Sigmoid colon (tissue), 7 donors: ENCODE measurements around the gene CAVIN4. TPM values are rescaled to one million over a fixed set of nuclear protein-coding genes. Genes with fewer than 3 reads are reported as not detected.

ENCODE experiments used
- DNase-seq: peaks from one replicate; pipeline ENCODE4 v3.0.0-alpha.2; 2019
- H3K27ac ChIP-seq, 4 donors: fragments of 200-600 bp; sonication (generic); one replicate each; pipeline ENCODE4 v1.5.1; 2016 to 2019; ENCODE audit warnings: mild to moderate bottlenecking in 1 of 4
- H3K27me3 ChIP-seq, 3 donors: fragments of 200-600 bp; sonication (generic); one replicate each; pipeline ENCODE4 v1.5.1; 2019; ENCODE audit warnings: mild to moderate bottlenecking in 1 of 3
- H3K36me3 ChIP-seq, 4 donors: fragments of 200-600 bp; sonication (generic); one replicate each; pipeline ENCODE4 v1.5.1; 2016 to 2019
- H3K4me1 ChIP-seq, 4 donors: fragments of 200-600 bp; sonication (generic); one replicate each; pipeline ENCODE4 v1.5.1; 2017 to 2019
- H3K4me3 ChIP-seq, 4 donors: fragments of 200-600 bp; sonication (generic); one replicate each; pipeline ENCODE4 v1.5.1; 2017 to 2019; ENCODE audit warnings: mild to moderate bottlenecking in 2 of 4, moderate library complexity in 1 of 4
- H3K9me3 ChIP-seq, 4 donors: fragments of 200-600 bp in 3 of 4; sonication (generic) in 3 of 4; one replicate each; pipeline versions ENCODE4 v1.5.1 to v1.6.1; 2013 to 2019
- EP300 ChIP-seq, 4 donors: sonication (generic); formaldehyde crosslinking; IDR thresholded peaks; one replicate each; pipeline ENCODE4 v1.6.1; 2017; ENCODE audit warnings: antibody characterized with exemption in 4 of 4
- POLR2A ChIP-seq, 2 donors: fragments of 450-650 bp; IDR thresholded peaks; one replicate each; pipeline ENCODE4 v1.6.1; 2016; ENCODE audit warnings: antibody characterized with exemption in 2 of 2, mild to moderate bottlenecking in 2 of 2, moderate library complexity in 2 of 2
- POLR2AphosphoS5 ChIP-seq, 4 donors: sonication (generic); formaldehyde crosslinking; IDR thresholded peaks; one replicate each; pipeline ENCODE4 v1.6.1; 2017; ENCODE audit warnings: antibody characterized with exemption in 4 of 4
- WGBS, 2 donors: extraction: QIAGEN DNeasy Blood & Tissue Kit; methylation state at CpG; one replicate each; pipeline ENCODE4 v1.1.7; 2013; 5-methylcytosine and 5-hydroxymethylcytosine counted together
- intact Hi-C: fragments of 100-400 bp; cut with DNase I; formaldehyde crosslinking; loops from one replicate; pipeline ENCODE4 v1.15.1; 2023
- polyA plus RNA-seq, 3 donors: library from polyadenylated mRNA; stranded (reverse); fragments of 200-250 nt; gene quantifications; one replicate each; pipeline ENCODE4 v1.2.3, GENCODE V29; 2013
- total RNA-seq, 4 donors: library from RNA; depleted of rRNA; stranded (reverse); fragments of >200 nt; gene quantifications; one replicate each; pipeline ENCODE4 v1.1.0, GENCODE V29; 2016
- TF ChIP-seq, protein P1 (sequence below), 4 experiments: fragments of 450-650 bp in 3 of 4; fragments of 200-600 bp in 1 of 4; IDR thresholded peaks; one replicate each; pipeline ENCODE4 v1.5.1; 2016 to 2019; ENCODE audit warnings: antibody characterized with exemption in 4 of 4, mild to moderate bottlenecking in 3 of 4, moderate library complexity in 2 of 4
- donor health status: healthy with polysubstance abuse.
- donor health status: Bipolar disorder and iron deficiency.
- donor health status: healthy.

The CAVIN4 gene
- total and polyA plus RNA-seq, 7 donors, result 0.06 to 1.1 (median 0.41) TPM; not detected in 2

DNA sequence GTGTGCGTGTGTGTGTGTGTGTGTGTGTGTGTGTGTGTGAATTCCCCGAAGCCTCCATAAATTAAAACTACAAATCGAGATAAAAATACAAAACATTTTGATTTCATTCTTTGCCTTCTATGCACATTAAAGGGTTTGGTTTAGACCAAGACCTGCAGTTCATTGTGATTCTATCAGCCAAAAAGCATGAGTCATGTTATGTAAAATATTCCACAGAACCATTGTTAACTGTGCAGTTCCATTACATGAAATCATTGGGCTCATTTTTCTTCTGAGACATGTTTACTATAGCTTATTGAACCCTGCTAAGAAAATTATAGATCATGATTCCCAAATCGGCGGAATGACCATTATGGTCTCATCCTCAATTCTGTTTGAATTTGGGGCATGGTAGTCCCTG is 11.7 kb downstream of the CAVIN4 start:
- H3K4me1 ChIP-seq, result no peaks in the 10 kb centered on the region
- H3K27ac ChIP-seq, result no peak overlapping the region
- no peak overlapping the region for H3K4me3 ChIP-seq
- intact Hi-C loops, result no loop called here
- TF ChIP-seq EP300 (IDR thresholded peaks at IDR 0.05), result no peak
- TF ChIP-seq, protein P1, sequence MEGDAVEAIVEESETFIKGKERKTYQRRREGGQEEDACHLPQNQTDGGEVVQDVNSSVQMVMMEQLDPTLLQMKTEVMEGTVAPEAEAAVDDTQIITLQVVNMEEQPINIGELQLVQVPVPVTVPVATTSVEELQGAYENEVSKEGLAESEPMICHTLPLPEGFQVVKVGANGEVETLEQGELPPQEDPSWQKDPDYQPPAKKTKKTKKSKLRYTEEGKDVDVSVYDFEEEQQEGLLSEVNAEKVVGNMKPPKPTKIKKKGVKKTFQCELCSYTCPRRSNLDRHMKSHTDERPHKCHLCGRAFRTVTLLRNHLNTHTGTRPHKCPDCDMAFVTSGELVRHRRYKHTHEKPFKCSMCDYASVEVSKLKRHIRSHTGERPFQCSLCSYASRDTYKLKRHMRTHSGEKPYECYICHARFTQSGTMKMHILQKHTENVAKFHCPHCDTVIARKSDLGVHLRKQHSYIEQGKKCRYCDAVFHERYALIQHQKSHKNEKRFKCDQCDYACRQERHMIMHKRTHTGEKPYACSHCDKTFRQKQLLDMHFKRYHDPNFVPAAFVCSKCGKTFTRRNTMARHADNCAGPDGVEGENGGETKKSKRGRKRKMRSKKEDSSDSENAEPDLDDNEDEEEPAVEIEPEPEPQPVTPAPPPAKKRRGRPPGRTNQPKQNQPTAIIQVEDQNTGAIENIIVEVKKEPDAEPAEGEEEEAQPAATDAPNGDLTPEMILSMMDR (IDR thresholded peaks at IDR 0.05), result no peak
- TF ChIP-seq POLR2AphosphoS5 (IDR thresholded peaks at IDR 0.05), result no peak
- no peak for TF ChIP-seq POLR2A (IDR thresholded peaks at IDR 0.05)
- no peaks in the 10 kb centered on the region for H3K9me3 ChIP-seq
- H3K36me3 ChIP-seq, result peaks cover 0 to 7% (median 2%) of the 10 kb centered on the region in 4 donors
- 88 to 90% methylated on average over 5 of the region's 5 CpGs for WGBS, 2 donors
- no peaks in the 10 kb centered on the region for H3K27me3 ChIP-seq
- DNase-seq, result no peak

DNA sequence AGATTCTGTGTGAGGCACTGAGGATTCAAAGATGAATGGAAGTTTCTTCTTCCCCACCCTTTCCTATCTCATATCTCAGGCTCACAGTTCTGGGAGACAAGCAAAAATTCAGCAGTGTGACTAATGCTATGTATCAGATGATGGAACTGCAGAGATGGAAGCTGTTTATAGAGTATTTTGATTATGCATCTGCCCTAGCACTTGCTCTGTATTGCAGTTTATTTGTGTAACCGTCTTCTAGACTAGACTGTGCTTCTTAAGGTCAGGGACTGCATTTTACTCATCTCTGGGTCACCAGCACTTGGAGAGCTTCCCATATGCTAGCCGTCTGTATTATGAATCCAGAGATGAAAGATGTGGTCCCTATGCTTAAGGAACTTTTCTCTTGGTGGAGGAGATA is 12.6 kb downstream of the CAVIN4 start:
- WGBS, 2 donors, result 71 to 76% methylated on average over 2 of the region's 2 CpGs
- Histone ChIP-seq H3K4me3 (no peak overlapping the region), H3K36me3 (peaks cover 0 to 7% (median 2%) of the 10 kb centered on the region in 4 donors), H3K9me3 (no peaks in the 10 kb centered on the region), H3K27ac (no peak overlapping the region), H3K27me3 (no peaks in the 10 kb centered on the region), H3K4me1 (no peaks in the 10 kb centered on the region)
- no peak for TF ChIP-seq POLR2AphosphoS5 (IDR thresholded peaks at IDR 0.05)
- no peak for TF ChIP-seq EP300 (IDR thresholded peaks at IDR 0.05)
- TF ChIP-seq POLR2A (IDR thresholded peaks at IDR 0.05), result no peak
- TF ChIP-seq, protein P1 (IDR thresholded peaks at IDR 0.05), result no peak
- intact Hi-C loops, result loop anchor here (10.0 kb wide), 1 partner anchor 236 kb away; the partner anchor contains the start of gene TEX10
- no peak for DNase-seq

DNA sequence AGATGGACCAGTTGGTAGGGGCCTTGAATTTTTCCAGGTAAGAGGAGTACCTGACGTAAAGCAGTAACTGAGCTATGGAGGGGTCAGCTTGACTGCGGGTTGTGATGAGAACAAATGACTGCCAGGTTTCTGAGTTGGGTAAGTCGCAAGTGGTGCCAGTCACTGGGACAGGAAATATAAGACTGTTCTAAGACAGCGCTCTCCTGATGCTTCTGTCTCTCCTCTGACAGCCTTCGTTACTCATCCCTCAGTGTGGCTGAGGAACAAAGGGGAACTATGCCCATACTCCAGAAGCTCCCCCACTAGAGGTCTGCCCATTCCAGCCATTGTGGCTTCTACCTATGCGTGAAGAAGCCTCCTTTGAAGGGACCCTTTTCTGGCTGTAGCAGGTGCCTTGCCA is 13.3 kb downstream of the CAVIN4 start:
- Histone ChIP-seq H3K36me3 (peaks cover 0 to 5% (median 1%) of the 10 kb centered on the region in 4 donors), H3K4me3 (no peak overlapping the region), H3K9me3 (no peaks in the 10 kb centered on the region), H3K4me1 (no peaks in the 10 kb centered on the region), H3K27ac (no peak overlapping the region), H3K27me3 (no peaks in the 10 kb centered on the region)
- TF ChIP-seq POLR2AphosphoS5 (IDR thresholded peaks at IDR 0.05) (no peak), POLR2A (IDR thresholded peaks at IDR 0.05) (no peak), EP300 (IDR thresholded peaks at IDR 0.05) (no peak)
- TF ChIP-seq, protein P1 (IDR thresholded peaks at IDR 0.05), result no peak
- 93 to 95% methylated on average over 6 of the region's 6 CpGs for WGBS, 2 donors
- intact Hi-C loops, result loop anchor here (10.0 kb wide), 1 partner anchor 236 kb away; the partner anchor contains the start of gene TEX10
- DNase-seq, result no peak

DNA sequence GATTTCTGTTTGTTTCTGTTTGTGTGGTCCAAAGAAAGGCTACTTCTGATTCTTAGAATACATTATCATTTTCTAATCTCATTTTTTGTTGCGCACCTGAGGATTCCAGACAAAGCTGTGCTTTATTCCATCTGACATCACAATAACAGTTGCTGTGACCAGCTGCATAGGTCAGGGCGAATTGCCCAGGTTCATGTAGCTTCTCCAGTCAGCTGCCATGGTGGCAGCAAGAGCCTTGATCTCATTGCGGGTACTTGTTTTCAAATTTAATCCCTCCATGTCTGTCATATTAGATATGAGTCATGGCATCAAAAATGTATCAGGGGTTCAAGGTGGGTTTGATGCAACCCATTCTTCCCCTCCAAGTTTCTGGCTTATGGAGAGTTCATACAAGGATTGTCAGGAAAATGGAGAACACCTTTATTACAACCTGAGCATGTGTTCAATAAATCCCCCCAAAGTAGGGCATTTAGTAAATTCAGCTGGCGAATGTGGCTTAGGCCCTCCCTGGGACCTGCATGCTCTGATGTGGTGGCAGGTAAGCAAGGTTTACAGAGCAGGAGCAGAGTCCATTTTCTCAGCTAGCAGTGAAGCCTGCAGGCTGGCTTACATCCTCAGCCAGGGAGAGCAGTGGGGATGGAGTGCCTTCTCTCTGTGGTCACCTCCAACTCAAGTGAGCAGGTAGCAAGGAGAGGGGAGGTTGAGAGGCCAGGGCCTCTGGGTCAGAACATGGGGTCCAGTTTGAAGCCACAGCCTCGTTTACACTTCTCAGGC is 13.9 kb downstream of the CAVIN4 start:
- Histone ChIP-seq H3K36me3 (no peaks in the 10 kb centered on the region), H3K4me3 (no peak overlapping the region), H3K4me1 (no peaks in the 10 kb centered on the region), H3K27me3 (no peaks in the 10 kb centered on the region), H3K27ac (no peak overlapping the region), H3K9me3 (no peaks in the 10 kb centered on the region)
- TF ChIP-seq EP300 (IDR thresholded peaks at IDR 0.05) (no peak), POLR2AphosphoS5 (IDR thresholded peaks at IDR 0.05) (no peak), POLR2A (IDR thresholded peaks at IDR 0.05) (no peak)
- WGBS, 2 donors, result 88 to 90% methylated on average over 5 of the region's 5 CpGs
- intact Hi-C loops, result loop anchor here (10.0 kb wide), 1 partner anchor 237 kb away; the partner anchor contains the start of gene TEX10
- DNase-seq, result no peak

DNA sequence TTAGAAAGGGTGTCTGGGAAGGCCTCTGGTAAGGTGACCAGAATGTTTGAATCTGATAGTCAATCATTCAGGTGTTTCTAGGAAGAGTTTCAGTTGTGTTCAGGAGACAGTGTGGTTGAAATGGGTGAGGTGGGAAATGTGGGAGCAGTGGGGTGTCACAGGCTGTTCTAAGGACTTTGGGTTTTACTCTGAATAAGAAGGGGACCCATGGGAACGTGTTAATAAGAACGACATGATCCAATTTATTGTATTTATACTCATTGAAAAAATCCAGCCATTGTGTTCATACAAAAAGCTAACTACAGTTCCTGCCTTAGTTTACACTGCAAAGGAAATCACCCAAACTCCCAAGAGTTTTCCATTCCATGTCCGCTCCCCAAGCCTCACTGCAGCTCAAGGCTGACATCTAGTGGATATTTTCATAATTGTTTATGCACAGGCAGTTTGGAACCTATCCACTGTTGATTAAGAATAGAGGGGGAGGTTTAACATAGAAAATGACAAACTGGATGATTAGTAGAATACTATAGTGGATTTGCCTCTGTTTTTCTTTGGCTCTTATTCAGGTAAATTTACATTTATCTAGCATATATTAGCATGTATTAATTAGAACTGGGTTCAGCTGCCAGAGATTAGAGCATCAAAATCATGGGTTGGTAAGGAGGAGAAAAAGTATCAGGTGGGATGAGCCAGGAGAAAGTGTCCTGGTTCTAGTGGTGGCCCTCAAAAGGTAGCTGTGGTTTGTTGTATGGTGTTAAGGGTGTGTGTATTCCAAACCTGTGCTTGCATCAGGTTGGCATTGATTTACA is 17.7 kb downstream of the CAVIN4 start:
- Histone ChIP-seq H3K9me3 (no peaks in the 10 kb centered on the region), H3K27me3 (no peaks in the 10 kb centered on the region), H3K4me3 (no peak overlapping the region), H3K27ac (no peak overlapping the region), H3K36me3 (no peaks in the 10 kb centered on the region), H3K4me1 (peaks cover 0 to 16% (median 8%) of the 10 kb centered on the region in 4 donors)
- 31 to 39% methylated on average over 3 of the region's 3 CpGs for WGBS, 2 donors
- intact Hi-C loops, result loop anchor here (5.0 to 10.0 kb wide), 3 partner anchors 241 to 1413 kb away; partner anchors contain the start of gene TEX10
- no peak for DNase-seq
- TF ChIP-seq EP300 (IDR thresholded peaks at IDR 0.05) (no peak), POLR2AphosphoS5 (IDR thresholded peaks at IDR 0.05) (no peak), POLR2A (IDR thresholded peaks at IDR 0.05) (no peak)
- TF ChIP-seq, protein P1 (IDR thresholded peaks at IDR 0.05), result peak; percentile 67 to 85 (median 68)
